Gastroesophageal sphincter (tissue), 3 donors: ENCODE results near the gene C16orf46.

Experiments
- CTCF ChIP-seq, 4 experiments: fragments of 200-600 bp in 2 of 4; fragments of 450-650 bp in 2 of 4; sonication (generic) in 1 of 4; IDR thresholded peaks; one replicate each; pipeline ENCODE4 v1.5.1; 2017 to 2019; ENCODE audit warnings: antibody characterized with exemption in 4 of 4, mild to moderate bottlenecking in 2 of 4, moderate library complexity in 2 of 4
- POLR2A ChIP-seq, 2 donors: fragments of 450-650 bp; IDR thresholded peaks; one replicate each; pipeline ENCODE4 v1.6.1; 2017; ENCODE audit warnings: antibody characterized with exemption in 2 of 2, mild to moderate bottlenecking in 2 of 2, moderate library complexity in 1 of 2

GRCh38 chr16:81097230-81097629, 20.2 kb upstream of the C16orf46 start:
- no peak for TF ChIP-seq POLR2A (IDR thresholded peaks at IDR 0.05)
- TF ChIP-seq CTCF (IDR thresholded peaks at IDR 0.05), result no peak
